ENCODE results near the gene MYO1C. TPM values are rescaled to one million over a fixed set of nuclear protein-coding genes. Genes with fewer than 3 reads are reported as not detected.

The MYO1C gene
- total RNA-seq, 1 experiment from 2014 or later = 171 TPM

DNA sequence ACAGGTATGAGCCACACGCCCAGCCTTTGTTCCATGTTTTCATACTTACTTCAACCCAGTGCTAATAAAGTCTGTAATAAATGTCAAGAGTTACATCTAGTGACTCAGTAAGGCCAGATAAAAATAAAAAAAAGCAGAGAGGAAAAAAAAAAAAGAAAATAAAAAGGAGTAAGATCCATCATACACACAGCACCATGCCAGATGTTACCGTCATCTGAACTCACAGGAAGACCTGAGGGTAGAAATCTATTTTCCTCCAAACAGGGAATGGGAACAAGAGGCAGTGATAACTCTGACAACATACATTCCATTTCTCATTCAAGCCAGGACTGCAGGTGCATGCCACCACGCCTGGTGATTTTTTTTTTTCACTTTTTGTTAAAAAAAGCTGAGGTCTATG is 57.2 kb downstream of the MYO1C start:
- no peaks in the 10 kb centered on the region for H3K9me3 ChIP-seq
- H3K9me3 Mint-ChIP-seq (ENCODE audit: unreplicated experiment) = no peaks in the 10 kb centered on the region
- no peak overlapping the region for H3K4me3 ChIP-seq (ENCODE audit: low read depth, low read length)
- no peaks in the 10 kb centered on the region for H3K27me3 Mint-ChIP-seq (ENCODE audit: insufficient read depth, unreplicated experiment)
- CTCF ChIA-PET = no interaction called here
- TF ChIP-seq, protein P1, sequence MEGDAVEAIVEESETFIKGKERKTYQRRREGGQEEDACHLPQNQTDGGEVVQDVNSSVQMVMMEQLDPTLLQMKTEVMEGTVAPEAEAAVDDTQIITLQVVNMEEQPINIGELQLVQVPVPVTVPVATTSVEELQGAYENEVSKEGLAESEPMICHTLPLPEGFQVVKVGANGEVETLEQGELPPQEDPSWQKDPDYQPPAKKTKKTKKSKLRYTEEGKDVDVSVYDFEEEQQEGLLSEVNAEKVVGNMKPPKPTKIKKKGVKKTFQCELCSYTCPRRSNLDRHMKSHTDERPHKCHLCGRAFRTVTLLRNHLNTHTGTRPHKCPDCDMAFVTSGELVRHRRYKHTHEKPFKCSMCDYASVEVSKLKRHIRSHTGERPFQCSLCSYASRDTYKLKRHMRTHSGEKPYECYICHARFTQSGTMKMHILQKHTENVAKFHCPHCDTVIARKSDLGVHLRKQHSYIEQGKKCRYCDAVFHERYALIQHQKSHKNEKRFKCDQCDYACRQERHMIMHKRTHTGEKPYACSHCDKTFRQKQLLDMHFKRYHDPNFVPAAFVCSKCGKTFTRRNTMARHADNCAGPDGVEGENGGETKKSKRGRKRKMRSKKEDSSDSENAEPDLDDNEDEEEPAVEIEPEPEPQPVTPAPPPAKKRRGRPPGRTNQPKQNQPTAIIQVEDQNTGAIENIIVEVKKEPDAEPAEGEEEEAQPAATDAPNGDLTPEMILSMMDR (IDR thresholded peaks at IDR 0.05; ENCODE audit: insufficient read depth in 1 of 2, low read depth in 1 of 2, low read length in 1 of 2, severe bottlenecking in 1 of 2, unreplicated experiment in 1 of 2) = no peak
- peaks cover 7% of the 10 kb centered on the region for H3K4me1 Mint-ChIP-seq (ENCODE audit: low read depth, unreplicated experiment)
- DNase-seq = no peak
- H3K36me3 Mint-ChIP-seq (ENCODE audit: insufficient read depth, unreplicated experiment) = peaks cover 79% of the 10 kb centered on the region
- H3K27me3 ChIP-seq (replicated peaks; ENCODE audit: control insufficient read depth, insufficient read depth, low read length) = no peaks in the 10 kb centered on the region
- POLR2A ChIA-PET = no interaction called here
- H3K36me3 ChIP-seq (ENCODE audit: control insufficient read depth, insufficient read depth, low read length) = peaks cover 2% of the 10 kb centered on the region
- H3K4me3 Mint-ChIP-seq (ENCODE audit: unreplicated experiment) = no peak overlapping the region
- peak overlapping the region; percentile 6 for H3K27ac Mint-ChIP-seq (ENCODE audit: unreplicated experiment)
- intact Hi-C loops (cut with micrococcal nuclease; ENCODE audit: unreplicated experiment) = no loop called here
- H3K4me1 ChIP-seq = peaks cover 23% of the 10 kb centered on the region
- no TSS peak for BruUV-seq (replicated peaks)

DNA sequence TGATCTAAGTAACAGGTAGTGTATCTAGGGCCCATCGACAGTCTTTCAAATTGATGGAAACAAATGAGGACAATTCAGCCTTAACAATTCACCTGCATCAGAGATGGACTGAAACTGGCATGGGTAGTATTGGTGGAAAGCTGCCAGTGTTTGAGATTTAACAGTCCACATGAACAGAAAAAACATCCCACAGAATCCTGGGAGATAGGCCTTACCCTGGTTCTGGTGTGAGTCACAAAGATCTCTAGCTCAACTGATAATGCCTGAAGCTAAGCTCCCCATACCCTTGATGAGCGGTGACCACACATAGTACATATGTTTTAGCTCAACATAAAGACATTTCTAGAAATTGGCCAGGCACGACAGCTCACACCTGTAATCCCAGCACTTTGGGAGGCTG is 58.3 kb downstream of the MYO1C start:
- Mint-ChIP-seq H3K4me3 (ENCODE audit: unreplicated experiment) (no peak overlapping the region), H3K9me3 (ENCODE audit: unreplicated experiment) (no peaks in the 10 kb centered on the region), H3K36me3 (ENCODE audit: insufficient read depth, unreplicated experiment) (peaks cover 89% of the 10 kb centered on the region), H3K27ac (ENCODE audit: unreplicated experiment) (no peak overlapping the region), H3K27me3 (ENCODE audit: insufficient read depth, unreplicated experiment) (no peaks in the 10 kb centered on the region), H3K4me1 (ENCODE audit: low read depth, unreplicated experiment) (peaks cover 7% of the 10 kb centered on the region)
- ChIA-PET POLR2A (no interaction called here), CTCF (no interaction called here)
- Histone ChIP-seq H3K36me3 (ENCODE audit: control insufficient read depth, insufficient read depth, low read length) (peaks cover 2% of the 10 kb centered on the region), H3K27me3 (replicated peaks; ENCODE audit: control insufficient read depth, insufficient read depth, low read length) (no peaks in the 10 kb centered on the region), H3K4me3 (ENCODE audit: low read depth, low read length) (no peak overlapping the region), H3K9me3 (no peaks in the 10 kb centered on the region), H3K4me1 (peaks cover 15% of the 10 kb centered on the region)
- no peak for DNase-seq
- intact Hi-C loops (cut with micrococcal nuclease; ENCODE audit: unreplicated experiment) = no loop called here
- TF ChIP-seq, protein P1 (IDR thresholded peaks at IDR 0.05; ENCODE audit: insufficient read depth in 1 of 2, low read depth in 1 of 2, low read length in 1 of 2, severe bottlenecking in 1 of 2, unreplicated experiment in 1 of 2) = no peak
- BruUV-seq (replicated peaks) = no TSS peak

DNA sequence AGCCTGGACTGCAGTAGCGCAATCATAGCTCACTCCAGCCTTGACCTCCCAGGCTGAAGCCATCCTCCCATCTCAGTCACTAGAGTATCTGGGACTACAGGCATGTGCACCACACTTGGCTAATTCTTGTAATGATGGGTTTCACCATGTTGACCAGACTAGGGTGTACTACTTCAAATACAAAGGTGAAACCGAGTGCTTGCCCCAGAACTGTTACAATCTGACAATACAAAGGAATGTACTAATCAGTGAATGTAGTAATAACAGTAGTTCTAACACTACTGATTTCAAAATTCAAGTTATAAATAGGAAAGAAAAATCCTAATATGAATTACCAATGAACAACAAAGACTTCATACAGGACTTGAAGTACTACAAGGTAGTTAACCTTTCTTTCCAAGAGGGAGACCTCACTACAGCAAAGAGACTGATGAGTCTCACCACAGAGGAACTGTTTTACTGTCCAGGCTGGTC is 60.8 kb downstream of the MYO1C start:
- no TSS peak for BruUV-seq (replicated peaks)
- TF ChIP-seq, protein P1 (IDR thresholded peaks at IDR 0.05; ENCODE audit: insufficient read depth in 1 of 2, low read depth in 1 of 2, low read length in 1 of 2, severe bottlenecking in 1 of 2, unreplicated experiment in 1 of 2) = no peak
- CTCF ChIA-PET = no interaction called here
- intact Hi-C loops (cut with micrococcal nuclease; ENCODE audit: unreplicated experiment) = no loop called here
- H3K27me3 ChIP-seq (replicated peaks; ENCODE audit: control insufficient read depth, insufficient read depth, low read length) = no peaks in the 10 kb centered on the region
- H3K9me3 ChIP-seq = no peaks in the 10 kb centered on the region
- H3K4me1 Mint-ChIP-seq (ENCODE audit: low read depth, unreplicated experiment) = peaks cover 3% of the 10 kb centered on the region
- DNase-seq = no peak
- H3K27me3 Mint-ChIP-seq (ENCODE audit: insufficient read depth, unreplicated experiment) = no peaks in the 10 kb centered on the region
- 0 out of 2 replicates have a peak, but pooled peaks cover 4% of the 10 kb centered on the region for H3K4me1 ChIP-seq
- no peak overlapping the region for H3K27ac Mint-ChIP-seq (ENCODE audit: unreplicated experiment)
- H3K36me3 ChIP-seq (ENCODE audit: control insufficient read depth, insufficient read depth, low read length) = peaks cover 1% of the 10 kb centered on the region
- POLR2A ChIA-PET = no interaction called here
- H3K4me3 Mint-ChIP-seq (ENCODE audit: unreplicated experiment) = no peak overlapping the region
- H3K4me3 ChIP-seq (ENCODE audit: low read depth, low read length) = no peak overlapping the region
- no peaks in the 10 kb centered on the region for H3K9me3 Mint-ChIP-seq (ENCODE audit: unreplicated experiment)
- H3K36me3 Mint-ChIP-seq (ENCODE audit: insufficient read depth, unreplicated experiment) = peaks cover 95% of the 10 kb centered on the region
